ENCODE results near the gene IFNAR1.

The IFNAR1 gene

DNA sequence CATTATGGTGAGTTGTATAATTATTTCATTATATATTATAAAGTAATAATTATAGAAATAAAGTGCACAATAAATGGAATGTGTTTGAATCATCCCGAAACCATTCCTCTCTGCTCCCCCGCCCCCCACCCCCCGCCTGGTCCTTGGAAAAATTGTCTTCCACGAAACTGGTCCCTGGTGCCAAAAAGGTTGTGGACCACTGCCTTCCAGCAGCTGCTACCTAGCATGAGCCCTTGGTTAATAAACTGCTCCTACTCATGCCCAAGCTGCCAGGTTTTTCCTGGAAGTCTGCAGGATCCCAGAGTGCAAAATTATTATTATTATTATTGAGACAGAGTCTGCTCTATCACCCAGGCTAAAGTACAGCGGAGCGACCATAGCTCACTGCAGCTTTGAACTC lies 71.7 kb downstream of the IFNAR1 start:
- TF ChIP-seq, protein P1, sequence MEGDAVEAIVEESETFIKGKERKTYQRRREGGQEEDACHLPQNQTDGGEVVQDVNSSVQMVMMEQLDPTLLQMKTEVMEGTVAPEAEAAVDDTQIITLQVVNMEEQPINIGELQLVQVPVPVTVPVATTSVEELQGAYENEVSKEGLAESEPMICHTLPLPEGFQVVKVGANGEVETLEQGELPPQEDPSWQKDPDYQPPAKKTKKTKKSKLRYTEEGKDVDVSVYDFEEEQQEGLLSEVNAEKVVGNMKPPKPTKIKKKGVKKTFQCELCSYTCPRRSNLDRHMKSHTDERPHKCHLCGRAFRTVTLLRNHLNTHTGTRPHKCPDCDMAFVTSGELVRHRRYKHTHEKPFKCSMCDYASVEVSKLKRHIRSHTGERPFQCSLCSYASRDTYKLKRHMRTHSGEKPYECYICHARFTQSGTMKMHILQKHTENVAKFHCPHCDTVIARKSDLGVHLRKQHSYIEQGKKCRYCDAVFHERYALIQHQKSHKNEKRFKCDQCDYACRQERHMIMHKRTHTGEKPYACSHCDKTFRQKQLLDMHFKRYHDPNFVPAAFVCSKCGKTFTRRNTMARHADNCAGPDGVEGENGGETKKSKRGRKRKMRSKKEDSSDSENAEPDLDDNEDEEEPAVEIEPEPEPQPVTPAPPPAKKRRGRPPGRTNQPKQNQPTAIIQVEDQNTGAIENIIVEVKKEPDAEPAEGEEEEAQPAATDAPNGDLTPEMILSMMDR (conservative IDR thresholded peaks at IDR 0.05; ENCODE audit: low read depth, low read length) = no peak
- H3K4me3 ChIP-seq (ENCODE audit: low read depth, low read length) = no peak overlapping the region
- no peak for DNase-seq (ENCODE audit: low read depth)

DNA sequence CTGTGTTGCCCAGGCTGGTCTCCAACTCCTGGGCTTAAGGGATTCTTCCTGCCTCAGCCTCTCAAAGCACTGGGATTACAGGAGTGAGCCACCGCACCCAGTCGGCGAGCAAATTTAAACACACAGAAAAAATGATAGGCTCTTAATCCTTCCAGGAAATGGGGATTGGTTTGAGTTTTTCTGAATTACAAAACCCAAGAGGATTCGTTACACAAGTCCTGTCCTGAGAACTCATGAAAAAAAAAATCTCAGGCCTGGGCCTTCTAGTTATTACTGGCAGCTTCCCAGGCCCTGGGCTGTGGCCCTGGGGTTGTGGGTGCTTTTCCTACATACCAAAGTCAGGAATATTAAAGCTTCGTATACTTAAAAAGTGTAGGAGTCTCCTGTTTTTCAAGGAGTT lies 72.2 kb downstream of the IFNAR1 start:
- TF ChIP-seq, protein P1 (conservative IDR thresholded peaks at IDR 0.05; ENCODE audit: low read depth, low read length) = no peak
- DNase-seq (ENCODE audit: low read depth) = peak; percentile 90
- H3K4me3 ChIP-seq (ENCODE audit: low read depth, low read length) = no peak overlapping the region

GRCh38 chr21:33397717-33398116 lies 72.9 kb downstream of the IFNAR1 start:
- TF ChIP-seq, protein P1 (conservative IDR thresholded peaks at IDR 0.05; ENCODE audit: low read depth, low read length) = no peak
- no peak overlapping the region for H3K4me3 ChIP-seq (ENCODE audit: low read depth, low read length)

DNA sequence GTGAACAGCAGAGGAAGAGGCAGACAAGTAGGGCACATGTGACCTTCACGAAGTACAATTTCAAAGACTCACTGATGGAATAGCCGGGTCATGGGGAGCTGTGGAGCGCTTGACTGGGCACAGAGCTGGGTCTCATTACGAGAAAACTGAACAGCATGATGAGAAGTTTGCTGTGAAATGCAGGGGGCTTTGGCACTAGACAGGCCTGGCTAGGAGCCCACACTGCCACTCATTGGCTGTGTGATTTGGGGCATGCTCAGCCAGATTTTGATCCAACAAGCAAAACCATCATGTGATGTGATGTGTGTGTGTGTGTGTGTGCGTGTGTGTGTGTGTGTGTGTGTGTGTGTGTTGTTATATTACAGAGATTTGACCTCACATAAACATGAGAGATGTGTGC lies 73.6 kb downstream of the IFNAR1 start:
- no peak for DNase-seq (ENCODE audit: low read depth)
- TF ChIP-seq, protein P1 (conservative IDR thresholded peaks at IDR 0.05; ENCODE audit: low read depth, low read length) = no peak
- H3K4me3 ChIP-seq (ENCODE audit: low read depth, low read length) = no peak overlapping the region

More at GRCh38 chr21:33397717-33398116, 72.9 kb downstream of the IFNAR1 start:
- no peak for DNase-seq (ENCODE audit: low read depth)

- DNase-seq (ENCODE audit: low read depth) = no peak
- TF ChIP-seq, protein P1 (conservative IDR thresholded peaks at IDR 0.05; ENCODE audit: low read depth, low read length) = no peak
- no peak overlapping the region for H3K4me3 ChIP-seq (ENCODE audit: low read depth, low read length)
These were observed 76.8 kb downstream of the IFNAR1 start for GRCh38 chr21:33401630-33401992.

GRCh38 chr21:33402001-33402979 lies 77.5 kb downstream of the IFNAR1 start:
- TF ChIP-seq, protein P1 (conservative IDR thresholded peaks at IDR 0.05; ENCODE audit: low read depth, low read length) = no peak
- peak; percentile 87 for DNase-seq (ENCODE audit: low read depth)
- H3K4me3 ChIP-seq (ENCODE audit: low read depth, low read length) = peak overlapping the region; percentile 84
